Common myeloid progenitor, CD34-positive (primary cell): ENCODE measurements around the gene BBOX1.
"Not testable (repeated sequence)": the region's sequence is repeated elsewhere in the genome, so short reads cannot be mapped to it uniquely, and the experiment has no call there.

Experiments used
- CTCF ChIA-PET: fragments of 350-600 bp; sonication (Branson Sonifier 250); formaldehyde crosslinking; loops from one replicate; lab custom pipeline; 2021; ENCODE audit warnings: antibody characterized with exemption; lab: Charles Lee
- POLR2A ChIA-PET: fragments of 350-600 bp; sonication (Branson Sonifier 250); formaldehyde crosslinking; loops from one replicate; lab custom pipeline; 2021; ENCODE audit warnings: antibody characterized with exemption; lab: Charles Lee
- DNase-seq, 3 donors: peaks; one replicate each; pipeline versions ENCODE4 v3.0.0 to v3.0.0-alpha.2; 2013
- H3K27ac ChIP-seq, 2 experiments: 1 replicate in 1 of 2; 2 replicates in 1 of 2; pipeline ENCODE4 v1.7.0; 2013; ENCODE audit warnings: inconsistent platforms in 2 of 2, low read length in 2 of 2, mild to moderate bottlenecking in 2 of 2, low read depth in 1 of 2, moderate library complexity in 1 of 2; ENCODE audit not compliant: severe bottlenecking in 2 of 2, insufficient read depth in 1 of 2, poor library complexity in 1 of 2
- H3K27me3 ChIP-seq, 5 experiments: replicated peaks in 2 of 5; 1 replicate in 3 of 5; 2 replicates in 2 of 5; pipeline versions ENCODE4 v1.6.1 to v1.7.0; 2013; ENCODE audit warnings: low read length in 4 of 5, mild to moderate bottlenecking in 2 of 5, moderate library complexity in 2 of 5, inconsistent platforms in 1 of 5; ENCODE audit not compliant: insufficient read depth in 5 of 5, control insufficient read depth in 4 of 5
- H3K36me3 ChIP-seq, 4 experiments: 1 replicate in 2 of 4; 2 replicates in 2 of 4; pipeline versions ENCODE4 v1.6.1 to v1.7.0; 2013; ENCODE audit warnings: low read length in 3 of 4, control low read depth in 1 of 4, mild to moderate bottlenecking in 1 of 4; ENCODE audit not compliant: control insufficient read depth in 4 of 4, insufficient read depth in 4 of 4
- H3K4me1 ChIP-seq, 4 experiments: 1 replicate in 3 of 4; 2 replicates in 1 of 4; pipeline versions ENCODE4 v1.6.1 to v1.7.1; 2013; ENCODE audit warnings: low read length in 3 of 4, mild to moderate bottlenecking in 3 of 4, control low read depth in 1 of 4, inconsistent platforms in 1 of 4, moderate library complexity in 1 of 4; ENCODE audit not compliant: control insufficient read depth in 4 of 4, insufficient read depth in 4 of 4; ENCODE audit errors: control extremely low read depth in 1 of 4
- H3K4me3 ChIP-seq, 7 experiments: 1 replicate in 4 of 7; 2 replicates in 3 of 7; pipeline versions ENCODE4 v1.5.1 to v1.7.0; 2013; ENCODE audit warnings: mild to moderate bottlenecking in 7 of 7, low read length in 6 of 7, moderate library complexity in 6 of 7, inconsistent platforms in 2 of 7, low read depth in 2 of 7, control low read depth in 1 of 7; ENCODE audit not compliant: insufficient read depth in 4 of 7, control insufficient read depth in 1 of 7; ENCODE audit errors: extremely low read depth in 1 of 7
- H3K9me3 ChIP-seq, 5 experiments: 1 replicate in 4 of 5; 2 replicates in 1 of 5; pipeline versions ENCODE4 v1.6.1 to v1.7.1; 2013; ENCODE audit warnings: low read length in 4 of 5, mild to moderate bottlenecking in 2 of 5, inconsistent platforms in 1 of 5, low read depth in 1 of 5, moderate library complexity in 1 of 5; ENCODE audit not compliant: control insufficient read depth in 4 of 5, insufficient read depth in 2 of 5; ENCODE audit errors: control extremely low read depth in 1 of 5
- WGBS: methylation state at CpG from one replicate; pipeline ENCODE4 v1.1.5; 2013; ENCODE audit not compliant: insufficient coverage; 5-methylcytosine and 5-hydroxymethylcytosine counted together

BBOX1 gene

GRCh38 chr11:27085111-27085510 is 44.5 kb downstream of the BBOX1 start:
- no peak overlapping the region for H3K27ac ChIP-seq

DNA sequence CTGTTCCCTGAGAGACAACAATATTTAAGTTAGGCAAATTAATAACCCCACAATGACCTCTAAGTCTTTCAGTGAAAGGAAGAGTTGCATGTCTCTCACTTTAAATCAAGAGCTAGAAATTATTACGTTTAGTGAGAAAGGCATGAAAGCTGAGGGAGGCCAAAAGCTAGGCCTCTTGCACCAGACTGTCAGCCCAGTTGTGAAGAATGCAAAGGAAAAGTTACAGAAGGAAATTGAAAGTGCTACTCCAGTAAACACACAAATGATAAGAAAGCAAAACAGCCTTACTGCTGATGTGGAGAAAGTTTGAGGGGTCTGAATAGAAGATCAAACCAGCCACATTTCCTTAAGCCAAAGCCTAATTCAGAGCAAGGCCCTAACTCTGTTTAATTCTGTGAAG is 45.0 kb downstream of the BBOX1 start:
- Histone ChIP-seq H3K9me3 (no peaks in the 10 kb centered on the region), H3K4me1 (no peaks in the 10 kb centered on the region), H3K4me3 (no peak overlapping the region), H3K27me3 (no peaks in the 10 kb centered on the region), H3K36me3 (no peaks in the 10 kb centered on the region), H3K27ac (no peak overlapping the region)
- DNase-seq: no peak
- ChIA-PET CTCF (no interaction called here), POLR2A (no interaction called here)
- WGBS: 0% methylated on average over 1 of the region's 1 CpG

More at GRCh38 chr11:27085111-27085510, 44.5 kb downstream of the BBOX1 start:
- ChIA-PET CTCF (no interaction called here), POLR2A (no interaction called here)
- Histone ChIP-seq H3K4me1 (no peaks in the 10 kb centered on the region), H3K27me3 (no peaks in the 10 kb centered on the region), H3K9me3 (no peaks in the 10 kb centered on the region), H3K4me3 (no peak overlapping the region), H3K36me3 (no peaks in the 10 kb centered on the region)
- no CpG with 5 or more reads among the region's 1 CpG for WGBS
- no peak for DNase-seq

GRCh38 chr11:27087432-27087831 is 46.8 kb downstream of the BBOX1 start:
- ChIA-PET POLR2A (no interaction called here), CTCF (no interaction called here)
- no peaks in the 10 kb centered on the region for H3K36me3 ChIP-seq
- H3K27ac ChIP-seq: no peak overlapping the region
- H3K4me3 ChIP-seq: no peak overlapping the region
- WGBS: 100% methylated on average over 1 of the region's 2 CpGs
- H3K27me3 ChIP-seq: no peaks in the 10 kb centered on the region
- H3K4me1 ChIP-seq: no peaks in the 10 kb centered on the region
- no peak for DNase-seq
- peaks cover 0 to 2% (median 0%) of the 10 kb centered on the region in 5 experiments for H3K9me3 ChIP-seq

DNA sequence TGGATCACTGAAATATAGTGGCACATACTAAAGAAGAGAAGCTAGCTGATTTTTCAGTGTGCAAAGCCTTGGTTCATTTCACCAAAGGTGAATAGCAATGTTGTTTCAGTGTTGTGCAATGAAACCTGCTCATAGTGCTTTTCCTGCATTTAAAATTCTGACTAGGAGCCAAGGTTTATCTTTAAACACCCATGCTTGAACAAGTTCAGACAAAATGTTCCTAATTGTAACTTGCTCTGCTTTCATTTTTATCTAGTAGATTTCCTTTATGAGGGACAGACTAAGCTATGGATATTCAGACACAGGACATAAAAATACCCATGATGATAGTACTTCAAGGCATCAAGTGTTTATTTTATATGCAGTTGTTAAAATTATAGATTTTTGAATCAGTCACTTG is 47.7 kb downstream of the BBOX1 start:
- Histone ChIP-seq H3K36me3 (no peaks in the 10 kb centered on the region), H3K27ac (no peak overlapping the region), H3K27me3 (no peaks in the 10 kb centered on the region), H3K9me3 (peaks cover 0 to 2% (median 0%) of the 10 kb centered on the region in 5 experiments), H3K4me1 (no peaks in the 10 kb centered on the region), H3K4me3 (no peak overlapping the region)
- no peak for DNase-seq
- ChIA-PET POLR2A (no interaction called here), CTCF (no interaction called here)

GRCh38 chr11:27089746-27090145 is 49.1 kb downstream of the BBOX1 start:
- CTCF ChIA-PET: no interaction called here
- Histone ChIP-seq H3K27me3 (no peaks in the 10 kb centered on the region), H3K36me3 (no peaks in the 10 kb centered on the region), H3K4me3 (no peak overlapping the region), H3K4me1 (no peaks in the 10 kb centered on the region), H3K9me3 (peaks cover 0 to 2% (median 0%) of the 10 kb centered on the region in 5 experiments), H3K27ac (no peak overlapping the region)
- POLR2A ChIA-PET: no interaction called here
- no peak for DNase-seq
- 100% methylated on average over 2 of the region's 2 CpGs for WGBS

GRCh38 chr11:27090357-27090948 is 49.8 kb downstream of the BBOX1 start:
- H3K4me1 ChIP-seq, H3K36me3 ChIP-seq, H3K27ac ChIP-seq, POLR2A ChIA-PET, H3K9me3 ChIP-seq, CTCF ChIA-PET, H3K27me3 ChIP-seq, H3K4me3 ChIP-seq, DNase-seq: not testable (repeated sequence)
- WGBS: 72% methylated on average over 3 of the region's 5 CpGs

DNA sequence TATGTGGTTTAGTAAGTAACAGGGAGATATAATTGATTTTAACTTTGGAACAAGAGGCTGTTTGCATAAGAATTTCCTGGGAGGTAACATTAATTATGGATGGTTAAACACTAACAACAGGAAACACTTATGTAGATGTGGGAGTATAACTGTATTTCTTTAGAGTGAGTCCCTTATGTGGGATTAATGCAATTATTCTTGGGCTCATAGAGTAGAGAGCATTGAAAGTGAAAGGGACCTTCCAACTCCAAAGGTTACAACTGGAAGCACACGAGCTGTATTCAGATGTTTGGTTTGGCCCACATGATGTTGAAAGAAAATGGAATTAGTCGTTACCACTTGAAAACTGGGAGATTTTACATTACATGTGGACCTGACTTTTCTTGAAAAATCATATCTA is 53.5 kb downstream of the BBOX1 start:
- DNase-seq: no peak
- Histone ChIP-seq H3K4me1 (no peaks in the 10 kb centered on the region), H3K4me3 (no peak overlapping the region), H3K36me3 (no peaks in the 10 kb centered on the region), H3K27me3 (no peaks in the 10 kb centered on the region), H3K27ac (no peak overlapping the region), H3K9me3 (peaks cover 0 to 2% (median 0%) of the 10 kb centered on the region in 5 experiments)
- ChIA-PET CTCF (no interaction called here), POLR2A (no interaction called here)
- no CpG with 5 or more reads among the region's 2 CpGs for WGBS
